HepG2 (cell line): Measurements from ENCODE around the gene OTC. TPM values are rescaled to one million over a fixed set of nuclear protein-coding genes. Genes with fewer than 3 reads are reported as not detected.

Experiments used
- CC2D1A ChIP-seq: sonication (generic); formaldehyde crosslinking; IDR thresholded peaks from 2 replicates; pipeline ENCODE4 v1.8.1; 2023; ENCODE audit warnings: mild to moderate bottlenecking, missing genetic modification reagents
- DNMT1 ChIP-seq: sonication (generic); formaldehyde crosslinking; IDR thresholded peaks from 2 replicates; pipeline ENCODE4 v1.5.1; 2020; ENCODE audit warnings: mild to moderate bottlenecking, missing genetic modification reagents
- GFI1 ChIP-seq: sonication (generic); formaldehyde crosslinking; IDR thresholded peaks from 2 replicates; pipeline ENCODE4 v1.5.0; 2020; ENCODE audit warnings: missing genetic modification reagents, mild to moderate bottlenecking, borderline replicate concordance
- GTF2F1 ChIP-seq: fragments of 150-350 bp; IDR thresholded peaks from 2 replicates; pipeline ENCODE4 v1.6.1; 2014; ENCODE audit warnings: low read length
- HES4 ChIP-seq: sonication (generic); formaldehyde crosslinking; IDR thresholded peaks from 2 replicates; pipeline ENCODE4 v1.9.0; 2021; ENCODE audit warnings: mild to moderate bottlenecking, missing genetic modification reagents, borderline replicate concordance
- HOXA5 ChIP-seq: sonication (generic); formaldehyde crosslinking; IDR thresholded peaks from 2 replicates; pipeline ENCODE4 v1.4.0; 2020; ENCODE audit warnings: missing genetic modification reagents
- PITX1 ChIP-seq: sonication (generic); formaldehyde crosslinking; IDR thresholded peaks from 2 replicates; pipeline ENCODE4 v1.5.1; 2020; ENCODE audit warnings: mild to moderate bottlenecking, missing genetic modification reagents
- RAD21 ChIP-seq: fragments of 450-650 bp; formaldehyde crosslinking; IDR thresholded peaks from 2 replicates; pipeline ENCODE4 v1.5.0; 2020; ENCODE audit warnings: mild to moderate bottlenecking
- RFX3 ChIP-seq: IDR thresholded peaks from 2 replicates; pipeline ENCODE4 v1.6.1; 2016; ENCODE audit warnings: missing biosample characterization, missing genetic modification reagents
- TARDBP ChIP-seq: sonication (generic); formaldehyde crosslinking; IDR thresholded peaks from 2 replicates; pipeline ENCODE4 v1.8.0; 2022; ENCODE audit warnings: mild to moderate bottlenecking, missing genetic modification reagents
- TMF1 ChIP-seq: sonication (generic); formaldehyde crosslinking; IDR thresholded peaks from 2 replicates; pipeline ENCODE4 v1.8.1; 2022; ENCODE audit warnings: low read depth, missing genetic modification reagents
- WIZ ChIP-seq: sonication (generic); formaldehyde crosslinking; IDR thresholded peaks from 2 replicates; pipeline ENCODE4 v1.5.1; 2020; ENCODE audit warnings: mild to moderate bottlenecking, missing genetic modification reagents
- ZFP37 ChIP-seq: sonication (generic); formaldehyde crosslinking; IDR thresholded peaks from 2 replicates; pipeline ENCODE4 v1.4.0; 2020; ENCODE audit warnings: missing genetic modification reagents, borderline replicate concordance
- ZMYM2 ChIP-seq: sonication (generic); formaldehyde crosslinking; IDR thresholded peaks from 2 replicates; pipeline ENCODE4 v1.8.0; 2022; ENCODE audit warnings: mild to moderate bottlenecking, missing genetic modification reagents
- ZNF274 ChIP-seq: sonication (generic); formaldehyde crosslinking; IDR thresholded peaks from 2 replicates; pipeline ENCODE4 v1.5.1; 2020; ENCODE audit warnings: mild to moderate bottlenecking, missing genetic modification reagents
- ZNF383 ChIP-seq: sonication (generic); formaldehyde crosslinking; IDR thresholded peaks from 2 replicates; pipeline ENCODE4 v1.4.0; 2020; ENCODE audit warnings: missing genetic modification reagents, mild to moderate bottlenecking, borderline replicate concordance
- ZNF484 ChIP-seq: sonication (generic); formaldehyde crosslinking; IDR thresholded peaks from 2 replicates; pipeline ENCODE4 v1.5.1; 2020; ENCODE audit warnings: mild to moderate bottlenecking, low read depth, missing genetic modification reagents, borderline replicate concordance
- ZNF598 ChIP-seq: sonication (generic); formaldehyde crosslinking; IDR thresholded peaks from 2 replicates; pipeline ENCODE4 v1.5.1; 2020; ENCODE audit warnings: mild to moderate bottlenecking, missing genetic modification reagents, borderline replicate concordance
- polyA plus RNA-seq, 8 experiments: library from polyadenylated mRNA; depleted of rRNA in 3 of 8; stranded (reverse) in 7 of 8; unstranded in 1 of 8; fragments of >200 nt; fragmentation: Illumina TruSeq in 4 of 8; extraction: Trizol in 4 of 8; gene quantifications; 2 replicates each; pipeline versions ENCODE4 v1.2.1 to v1.2.3, GENCODE V29; 2011 to 2016; ENCODE audit warnings: low read depth in 4 of 8, missing spikeins in 1 of 8, mixed read lengths in 1 of 8; ENCODE audit not compliant: insufficient read depth in 1 of 8
- total RNA-seq, 5 experiments: library from RNA; depleted of rRNA; stranded (reverse); fragments of >200 nt; fragmentation: Illumina TruSeq; extraction: Trizol; gene quantifications; 2 replicates each; pipeline ENCODE4 v1.2.3, GENCODE V29; 2016; ENCODE audit warnings: low read depth in 1 of 5
- TF ChIP-seq, protein P1 (sequence below): sonication (generic); formaldehyde crosslinking; IDR thresholded peaks from 2 replicates; pipeline ENCODE4 v1.8.1; 2023; ENCODE audit warnings: missing genetic modification reagents, inconsistent platforms, borderline replicate concordance
- TF ChIP-seq, protein P2 (sequence below): sonication (generic); formaldehyde crosslinking; IDR thresholded peaks from 2 replicates; pipeline ENCODE4 v1.4.0; 2020; ENCODE audit warnings: mild to moderate bottlenecking, missing genetic modification reagents
- TF ChIP-seq, protein P3 (sequence below): sonication (generic); formaldehyde crosslinking; IDR thresholded peaks from 2 replicates; pipeline ENCODE4 v1.4.0; 2020; ENCODE audit warnings: missing genetic modification reagents, borderline replicate concordance

OTC gene
- total and polyA plus RNA-seq, 2 of the 13 experiments (the other 11 are each of a cell fraction or from before 2014, with no cell fraction given): 0.04 to 1.8 TPM

DNA sequence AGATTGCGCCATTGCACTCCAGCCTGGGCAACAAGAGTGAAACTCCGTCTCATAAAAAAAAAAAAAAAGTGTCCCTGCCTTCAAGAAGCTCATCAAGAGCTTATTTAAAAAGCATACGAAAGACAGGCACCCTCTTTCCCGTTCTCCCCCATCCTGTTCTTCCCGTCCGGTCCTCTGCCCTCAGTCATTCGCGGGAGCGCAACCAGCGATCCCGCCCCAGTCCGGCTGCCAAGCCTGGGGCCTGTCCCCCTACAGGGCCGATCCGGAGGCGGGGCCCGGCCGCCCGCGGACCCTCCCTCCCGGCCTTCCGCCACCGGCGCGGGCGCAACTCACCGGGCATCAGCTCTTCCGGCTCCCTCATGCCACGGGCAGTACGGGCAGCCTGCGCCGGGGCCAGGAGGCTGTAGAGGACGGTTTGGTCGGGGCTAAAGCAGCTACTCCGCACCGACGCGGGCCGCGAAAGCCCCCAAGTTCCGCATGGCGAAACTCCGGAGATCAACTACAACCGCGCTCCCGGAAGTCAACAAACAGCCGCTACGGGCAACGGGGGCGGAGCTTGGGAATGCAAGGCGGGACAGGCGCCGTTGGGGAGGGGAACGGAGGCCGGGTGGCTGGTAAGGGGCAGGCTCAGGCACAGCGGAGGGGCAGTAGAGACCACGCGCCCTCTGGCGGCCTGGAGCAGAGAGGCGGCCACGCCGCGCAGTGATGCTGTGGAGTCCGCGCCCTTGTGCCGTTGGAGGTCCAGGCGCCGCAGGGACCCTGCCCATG is 25.2 kb upstream of the OTC start, which contains the start of gene RPGR (continued):
- TF ChIP-seq ZNF484 (CRISPR knock-in tag) (no peak), HES4 (CRISPR knock-in tag) (no peak), ZNF274 (CRISPR knock-in tag) (no peak), ZNF598 (CRISPR knock-in tag) (no peak), RAD21 (CRISPR knock-in tag) (peak; percentile 88), GTF2F1 (no peak), PITX1 (CRISPR knock-in tag) (peak; percentile 63; the same call in 1 of the 2 replicates), WIZ (CRISPR knock-in tag) (no peak), TMF1 (CRISPR knock-in tag) (no peak), HOXA5 (CRISPR knock-in tag) (peak; percentile 49; the same call in 1 of the 2 replicates), TARDBP (CRISPR knock-in tag) (peak; percentile 54; the same call in 1 of the 2 replicates), RFX3 (CRISPR knock-in tag) (peak; percentile 73), ZFP37 (no peak), ZMYM2 (CRISPR knock-in tag) (no peak), DNMT1 (no peak), ZNF383 (CRISPR knock-in tag) (no peak), GFI1 (no peak), CC2D1A (CRISPR knock-in tag) (no peak)
- TF ChIP-seq, protein P1, sequence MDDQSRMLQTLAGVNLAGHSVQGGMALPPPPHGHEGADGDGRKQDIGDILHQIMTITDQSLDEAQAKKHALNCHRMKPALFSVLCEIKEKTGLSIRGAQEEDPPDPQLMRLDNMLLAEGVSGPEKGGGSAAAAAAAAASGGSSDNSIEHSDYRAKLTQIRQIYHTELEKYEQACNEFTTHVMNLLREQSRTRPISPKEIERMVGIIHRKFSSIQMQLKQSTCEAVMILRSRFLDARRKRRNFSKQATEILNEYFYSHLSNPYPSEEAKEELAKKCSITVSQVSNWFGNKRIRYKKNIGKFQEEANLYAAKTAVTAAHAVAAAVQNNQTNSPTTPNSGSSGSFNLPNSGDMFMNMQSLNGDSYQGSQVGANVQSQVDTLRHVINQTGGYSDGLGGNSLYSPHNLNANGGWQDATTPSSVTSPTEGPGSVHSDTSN (CRISPR knock-in tag): no peak
- TF ChIP-seq, protein P2, sequence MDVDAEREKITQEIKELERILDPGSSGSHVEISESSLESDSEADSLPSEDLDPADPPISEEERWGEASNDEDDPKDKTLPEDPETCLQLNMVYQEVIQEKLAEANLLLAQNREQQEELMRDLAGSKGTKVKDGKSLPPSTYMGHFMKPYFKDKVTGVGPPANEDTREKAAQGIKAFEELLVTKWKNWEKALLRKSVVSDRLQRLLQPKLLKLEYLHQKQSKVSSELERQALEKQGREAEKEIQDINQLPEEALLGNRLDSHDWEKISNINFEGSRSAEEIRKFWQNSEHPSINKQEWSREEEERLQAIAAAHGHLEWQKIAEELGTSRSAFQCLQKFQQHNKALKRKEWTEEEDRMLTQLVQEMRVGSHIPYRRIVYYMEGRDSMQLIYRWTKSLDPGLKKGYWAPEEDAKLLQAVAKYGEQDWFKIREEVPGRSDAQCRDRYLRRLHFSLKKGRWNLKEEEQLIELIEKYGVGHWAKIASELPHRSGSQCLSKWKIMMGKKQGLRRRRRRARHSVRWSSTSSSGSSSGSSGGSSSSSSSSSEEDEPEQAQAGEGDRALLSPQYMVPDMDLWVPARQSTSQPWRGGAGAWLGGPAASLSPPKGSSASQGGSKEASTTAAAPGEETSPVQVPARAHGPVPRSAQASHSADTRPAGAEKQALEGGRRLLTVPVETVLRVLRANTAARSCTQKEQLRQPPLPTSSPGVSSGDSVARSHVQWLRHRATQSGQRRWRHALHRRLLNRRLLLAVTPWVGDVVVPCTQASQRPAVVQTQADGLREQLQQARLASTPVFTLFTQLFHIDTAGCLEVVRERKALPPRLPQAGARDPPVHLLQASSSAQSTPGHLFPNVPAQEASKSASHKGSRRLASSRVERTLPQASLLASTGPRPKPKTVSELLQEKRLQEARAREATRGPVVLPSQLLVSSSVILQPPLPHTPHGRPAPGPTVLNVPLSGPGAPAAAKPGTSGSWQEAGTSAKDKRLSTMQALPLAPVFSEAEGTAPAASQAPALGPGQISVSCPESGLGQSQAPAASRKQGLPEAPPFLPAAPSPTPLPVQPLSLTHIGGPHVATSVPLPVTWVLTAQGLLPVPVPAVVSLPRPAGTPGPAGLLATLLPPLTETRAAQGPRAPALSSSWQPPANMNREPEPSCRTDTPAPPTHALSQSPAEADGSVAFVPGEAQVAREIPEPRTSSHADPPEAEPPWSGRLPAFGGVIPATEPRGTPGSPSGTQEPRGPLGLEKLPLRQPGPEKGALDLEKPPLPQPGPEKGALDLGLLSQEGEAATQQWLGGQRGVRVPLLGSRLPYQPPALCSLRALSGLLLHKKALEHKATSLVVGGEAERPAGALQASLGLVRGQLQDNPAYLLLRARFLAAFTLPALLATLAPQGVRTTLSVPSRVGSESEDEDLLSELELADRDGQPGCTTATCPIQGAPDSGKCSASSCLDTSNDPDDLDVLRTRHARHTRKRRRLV (CRISPR knock-in tag): no peak
- TF ChIP-seq, protein P3, sequence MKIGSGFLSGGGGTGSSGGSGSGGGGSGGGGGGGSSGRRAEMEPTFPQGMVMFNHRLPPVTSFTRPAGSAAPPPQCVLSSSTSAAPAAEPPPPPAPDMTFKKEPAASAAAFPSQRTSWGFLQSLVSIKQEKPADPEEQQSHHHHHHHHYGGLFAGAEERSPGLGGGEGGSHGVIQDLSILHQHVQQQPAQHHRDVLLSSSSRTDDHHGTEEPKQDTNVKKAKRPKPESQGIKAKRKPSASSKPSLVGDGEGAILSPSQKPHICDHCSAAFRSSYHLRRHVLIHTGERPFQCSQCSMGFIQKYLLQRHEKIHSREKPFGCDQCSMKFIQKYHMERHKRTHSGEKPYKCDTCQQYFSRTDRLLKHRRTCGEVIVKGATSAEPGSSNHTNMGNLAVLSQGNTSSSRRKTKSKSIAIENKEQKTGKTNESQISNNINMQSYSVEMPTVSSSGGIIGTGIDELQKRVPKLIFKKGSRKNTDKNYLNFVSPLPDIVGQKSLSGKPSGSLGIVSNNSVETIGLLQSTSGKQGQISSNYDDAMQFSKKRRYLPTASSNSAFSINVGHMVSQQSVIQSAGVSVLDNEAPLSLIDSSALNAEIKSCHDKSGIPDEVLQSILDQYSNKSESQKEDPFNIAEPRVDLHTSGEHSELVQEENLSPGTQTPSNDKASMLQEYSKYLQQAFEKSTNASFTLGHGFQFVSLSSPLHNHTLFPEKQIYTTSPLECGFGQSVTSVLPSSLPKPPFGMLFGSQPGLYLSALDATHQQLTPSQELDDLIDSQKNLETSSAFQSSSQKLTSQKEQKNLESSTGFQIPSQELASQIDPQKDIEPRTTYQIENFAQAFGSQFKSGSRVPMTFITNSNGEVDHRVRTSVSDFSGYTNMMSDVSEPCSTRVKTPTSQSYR: peak; percentile 99
